HG03280 (cell line): Measurements from ENCODE around the gene POT1.

Experiments used
- ATAC-seq: cut with Tn5 transposase; IDR thresholded peaks from one replicate; pipeline ENCODE4 v1.9.1; 2021; ENCODE audit warnings: mild to moderate bottlenecking, moderate library complexity; ENCODE audit not compliant: unreplicated experiment

Gene POT1

GRCh38 chr7:124810605-124811004 is 119.0 kb downstream of the POT1 start:
- no peak for ATAC-seq

DNA sequence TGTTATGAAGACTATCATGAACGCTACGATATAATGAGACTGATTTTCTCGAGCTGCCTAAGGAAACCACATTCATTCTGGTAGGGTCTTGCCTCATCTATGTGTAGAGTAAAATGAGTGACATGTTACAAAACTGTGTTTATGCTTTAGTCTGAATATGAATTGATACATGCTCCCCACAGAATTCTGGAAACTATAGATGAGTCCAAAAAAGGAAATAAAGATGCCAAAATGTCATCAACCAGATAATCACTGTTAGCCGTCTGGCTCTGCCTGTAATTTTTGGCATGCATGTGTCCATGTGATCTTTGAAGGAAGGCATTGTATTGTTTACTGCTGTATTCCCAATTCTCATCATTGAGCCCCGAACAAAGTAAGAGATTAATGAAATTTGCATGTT is 121.4 kb downstream of the POT1 start:
- no peak for ATAC-seq

DNA sequence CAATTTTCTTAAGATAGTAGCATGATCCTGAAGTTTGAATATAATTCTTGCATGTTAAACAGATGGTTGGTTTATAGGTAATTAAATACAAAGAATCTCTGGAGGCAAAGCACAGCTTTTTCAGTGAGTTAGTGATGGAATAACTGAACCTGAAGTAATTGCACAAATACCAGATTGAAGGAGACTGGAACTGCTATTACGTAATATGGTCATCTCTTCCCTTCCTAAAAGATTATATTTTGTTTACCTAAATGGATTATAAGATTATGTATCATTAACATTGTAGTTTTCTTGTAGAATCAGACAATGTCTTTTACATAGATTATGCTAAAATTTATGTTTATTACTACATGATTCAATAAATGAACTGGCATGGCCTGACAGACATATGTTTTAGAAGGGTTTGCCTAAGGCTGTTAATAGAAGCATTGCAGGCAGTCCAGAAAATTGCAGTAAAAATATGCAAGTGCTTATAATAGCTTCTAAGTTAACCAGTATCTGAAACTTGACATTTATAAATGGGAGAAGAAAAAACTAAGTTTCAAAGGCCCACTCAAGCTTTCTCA is 128.2 kb downstream of the POT1 start:
- no peak for ATAC-seq

DNA sequence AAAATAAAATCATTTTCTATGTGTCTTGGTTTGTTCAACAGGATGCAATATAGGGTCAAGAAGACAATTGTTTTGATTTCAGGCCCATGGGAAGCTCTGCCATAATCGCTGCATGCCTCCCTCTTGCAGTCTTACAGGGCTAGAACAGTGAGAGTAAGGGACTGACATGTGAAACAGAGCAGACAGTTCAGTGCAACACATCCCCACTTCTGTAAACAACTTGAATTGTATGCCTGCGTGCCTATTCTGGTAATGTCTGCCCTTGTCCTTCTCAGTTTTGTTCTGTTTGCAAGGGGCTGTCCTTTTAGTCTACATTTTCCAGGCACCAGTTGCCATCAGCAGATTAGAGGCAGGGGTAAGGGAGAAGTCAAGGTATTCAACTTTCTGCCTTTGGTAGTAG is 129.2 kb downstream of the POT1 start:
- no peak for ATAC-seq

DNA sequence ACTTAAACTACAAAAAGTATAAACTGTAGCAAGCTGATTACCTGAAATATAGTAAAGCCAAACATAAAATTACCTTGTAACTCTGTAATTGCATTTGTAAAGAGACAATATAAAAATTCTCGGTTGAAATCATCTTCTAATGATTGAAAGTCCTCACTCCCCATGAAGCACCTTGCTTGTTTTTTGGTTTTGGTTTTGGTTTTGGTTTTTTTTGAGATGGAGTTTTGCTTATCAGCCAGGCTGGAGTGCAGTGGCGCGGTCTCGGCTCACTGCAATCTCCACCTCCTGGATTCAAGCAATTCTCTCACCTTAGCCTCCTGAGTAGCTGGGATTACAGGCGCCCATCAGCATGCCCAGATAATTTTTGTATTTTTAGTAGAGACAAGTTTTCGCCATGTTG is 130.2 kb downstream of the POT1 start:
- ATAC-seq: no peak

- ATAC-seq: no peak
Measured at GRCh38 chr7:124796771-124797170, 132.9 kb downstream of the POT1 start.

DNA sequence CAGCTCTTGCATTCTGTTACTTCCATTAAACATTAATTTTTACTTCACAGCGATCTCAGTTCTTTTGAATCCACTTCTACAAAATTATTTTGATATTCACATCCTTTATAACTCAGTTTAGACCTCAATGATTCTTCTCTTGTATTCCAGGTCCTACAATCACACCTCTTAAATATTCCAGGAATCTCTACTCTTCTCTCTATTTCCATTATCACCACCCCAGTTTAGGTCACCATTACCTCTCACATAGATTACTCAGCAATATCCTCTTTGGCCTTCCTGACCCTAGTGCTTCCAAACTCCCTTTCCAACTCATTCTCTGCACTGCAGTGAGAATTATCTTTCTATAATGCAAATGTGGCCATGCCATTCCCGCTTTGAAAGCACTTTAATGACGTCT is 136.9 kb downstream of the POT1 start:
- no peak for ATAC-seq

DNA sequence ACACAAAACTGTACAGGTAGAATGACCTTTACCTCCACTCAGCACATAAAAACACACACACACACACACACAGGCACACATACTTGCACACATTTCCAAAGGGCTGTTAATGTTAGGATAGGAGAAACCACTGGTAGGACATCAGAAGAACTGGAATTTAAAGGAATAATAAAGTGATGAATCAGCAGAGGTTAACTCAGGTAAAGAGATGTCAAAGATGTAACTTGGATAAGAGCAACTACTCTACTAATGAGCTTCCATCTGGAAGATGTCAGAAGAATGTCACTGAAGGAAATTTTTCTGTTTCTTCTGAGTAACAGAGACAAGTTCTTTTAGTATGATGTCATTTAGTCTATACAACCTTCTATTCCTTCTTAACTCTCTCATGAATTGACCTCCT is 137.6 kb downstream of the POT1 start:
- no peak for ATAC-seq

DNA sequence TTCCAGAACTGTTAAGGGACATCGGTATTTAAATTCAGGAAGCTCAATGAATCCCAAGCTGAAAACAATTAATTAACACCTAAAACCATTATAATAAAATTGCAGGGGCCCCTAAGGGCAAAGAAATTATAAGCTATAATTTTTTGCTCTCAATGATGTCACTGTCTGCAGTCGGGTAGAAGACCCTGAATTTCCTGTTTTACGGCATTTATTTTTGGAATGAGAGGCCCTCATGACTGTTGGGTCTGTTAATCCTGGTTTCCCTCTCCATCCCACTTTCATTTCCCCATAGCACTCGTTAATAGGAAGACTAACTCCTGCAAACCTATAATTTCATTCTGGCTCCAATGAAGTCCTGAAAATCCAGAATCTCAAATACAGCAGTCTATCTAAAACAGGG is 138.2 kb downstream of the POT1 start:
- no peak for ATAC-seq

GRCh38 chr7:124790645-124791044 is 139.0 kb downstream of the POT1 start:
- no peak for ATAC-seq

DNA sequence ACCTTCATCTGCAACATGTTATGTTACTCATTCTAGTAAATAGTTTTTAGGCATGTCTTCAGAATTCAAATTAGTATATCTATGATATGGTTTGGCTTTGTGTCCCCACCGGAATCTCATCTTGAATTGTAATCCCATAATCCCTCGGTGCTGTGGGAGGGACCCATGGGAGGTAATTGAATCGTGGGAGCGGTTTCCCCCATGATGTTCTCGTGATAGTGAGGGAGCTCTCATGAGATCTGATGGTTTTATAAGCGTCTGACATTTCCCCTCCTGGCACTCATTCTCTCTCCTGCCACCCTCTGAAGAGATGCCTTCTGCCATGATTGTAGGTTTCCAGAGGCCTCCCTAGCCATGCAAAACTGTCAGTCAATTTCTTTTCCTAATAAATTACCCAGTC is 143.6 kb downstream of the POT1 start:
- no peak for ATAC-seq

DNA sequence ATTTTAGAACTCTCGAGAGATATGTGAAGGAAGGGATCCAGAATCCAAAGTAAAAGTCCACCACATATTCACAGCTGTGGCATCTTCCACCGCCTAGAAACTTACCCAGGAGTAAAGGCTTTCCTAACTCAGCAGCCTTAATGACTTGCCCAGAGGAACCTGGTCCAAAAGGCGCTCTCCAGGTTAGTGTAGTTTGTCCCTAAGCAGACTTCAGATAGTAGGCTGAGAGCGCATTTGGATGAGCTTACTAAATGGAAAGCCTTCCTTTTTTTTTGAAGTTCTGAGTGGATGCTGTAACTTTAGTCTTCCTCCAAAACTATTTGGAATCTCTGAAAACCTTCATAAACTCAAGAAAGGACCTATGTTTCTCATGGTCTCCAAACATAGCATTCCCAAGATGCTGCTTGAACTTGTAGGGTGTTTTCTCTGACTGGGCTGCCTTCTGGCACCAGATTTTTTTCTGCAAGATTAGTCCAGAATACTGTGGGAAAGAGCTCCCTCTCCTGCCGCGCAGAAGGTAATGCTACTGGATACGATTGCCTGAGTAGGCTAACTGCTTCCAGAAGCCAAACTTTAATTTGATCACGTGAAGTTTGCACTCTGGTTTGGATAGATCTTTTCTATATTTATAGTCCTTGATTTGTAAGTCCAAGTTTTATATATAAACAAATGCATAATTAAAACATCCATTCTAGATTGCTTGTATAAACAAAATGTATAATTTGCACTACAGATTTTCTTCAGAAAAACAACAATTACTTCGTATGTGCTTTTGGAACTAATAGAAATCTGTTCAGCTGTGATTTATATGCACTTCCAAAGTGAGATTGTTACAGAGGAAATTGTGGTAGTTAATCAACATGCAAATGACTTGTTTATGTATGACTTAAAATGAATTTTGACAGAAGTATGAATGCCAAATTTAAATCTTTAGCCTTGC is 144.5 kb downstream of the POT1 start:
- peak; percentile 87 for ATAC-seq

- ATAC-seq: no peak
Measured at GRCh38 chr7:124783271-124783670, 146.4 kb downstream of the POT1 start.

- no peak for ATAC-seq
Measured at GRCh38 chr7:124781907-124782734, 147.5 kb downstream of the POT1 start.

- ATAC-seq: no peak
Measured at GRCh38 chr7:124781418-124781817, 148.2 kb downstream of the POT1 start.

- ATAC-seq: no peak
Measured at GRCh38 chr7:124780608-124781007, 149.0 kb downstream of the POT1 start.

GRCh38 chr7:124780056-124780455 is 149.6 kb downstream of the POT1 start:
- no peak for ATAC-seq

DNA sequence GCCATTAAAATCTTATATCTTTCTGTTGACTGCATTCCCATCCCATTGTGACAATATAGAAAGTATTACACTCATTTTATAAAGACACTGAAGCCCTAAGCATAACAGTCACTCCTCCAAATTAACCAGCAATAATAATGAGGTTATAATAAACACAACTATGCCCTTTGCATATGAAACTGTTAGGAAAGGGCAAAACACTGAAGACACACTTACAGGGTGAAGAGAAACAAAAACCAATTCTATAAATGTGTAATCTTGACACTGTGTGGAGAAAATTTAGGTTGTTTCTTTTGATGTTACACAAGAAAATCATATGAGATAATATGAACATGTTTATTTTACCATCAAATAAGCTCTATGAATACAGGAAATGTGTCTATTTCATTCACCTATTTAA is 150.0 kb downstream of the POT1 start:
- ATAC-seq: no peak

- no peak for ATAC-seq
Measured at GRCh38 chr7:124779194-124779593, 150.4 kb downstream of the POT1 start.

- ATAC-seq: no peak
Measured at GRCh38 chr7:124777268-124777667, 152.4 kb downstream of the POT1 start.

- ATAC-seq: no peak
Measured at GRCh38 chr7:124776153-124776552, 153.5 kb downstream of the POT1 start.

DNA sequence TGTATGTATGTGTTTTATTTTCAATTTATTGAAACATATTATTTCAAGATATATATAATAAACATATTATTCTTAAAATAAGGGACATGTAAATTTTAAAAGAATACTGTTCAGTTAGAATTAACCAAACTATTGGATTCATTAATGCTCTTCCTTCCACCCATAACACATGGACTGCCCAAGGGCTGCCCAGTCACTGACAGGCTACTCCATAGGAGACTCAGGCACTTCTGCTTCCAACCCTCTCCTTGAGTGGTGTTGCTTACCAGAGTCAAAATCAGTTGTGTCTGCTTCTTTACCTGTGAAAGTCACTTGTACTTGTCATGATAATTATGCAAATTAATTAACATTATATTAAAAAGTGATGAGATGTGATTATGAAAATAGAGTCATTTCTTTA is 154.2 kb downstream of the POT1 start:
- no peak for ATAC-seq
